CD4-positive, alpha-beta T cell treated with Interferon alpha-2 for 1 hour (primary cell): Measurements from ENCODE around the gene UTS2B.

Source experiments
- DNase-seq, 2 donors: peaks; one replicate each; pipeline ENCODE4 v3.0.0-alpha.2; 2020 to 2022

Gene UTS2B, protein sequence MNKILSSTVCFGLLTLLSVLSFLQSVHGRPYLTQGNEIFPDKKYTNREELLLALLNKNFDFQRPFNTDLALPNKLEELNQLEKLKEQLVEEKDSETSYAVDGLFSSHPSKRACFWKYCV

GRCh38 chr3:191329654-191330529 lies at the start of gene UTS2B:
Gene UTS2B (minus strand): TSS chr3:191330526. CDS start chr3:191282189, 48,337 bp downstream.
- DNase-seq = peak in 1 of 2 donors; percentile 16

DNA sequence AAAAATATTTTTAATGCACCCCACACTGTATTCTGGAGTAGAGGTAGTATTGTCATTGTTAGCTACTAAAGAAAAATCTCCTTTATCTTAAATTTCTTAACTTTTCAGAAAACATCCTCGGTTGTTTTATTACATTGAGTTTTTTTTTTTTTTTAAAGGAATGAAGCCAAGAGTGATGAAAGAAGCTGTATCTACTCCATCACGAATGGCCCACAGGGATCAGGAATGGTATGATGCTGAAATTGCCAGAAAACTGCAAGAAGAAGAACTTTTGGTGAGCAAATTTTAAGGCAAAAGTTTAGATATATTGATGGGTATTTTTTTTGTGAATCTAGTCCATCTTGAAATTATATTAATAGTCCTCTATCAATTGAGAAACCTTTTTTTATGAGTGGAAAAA lies 49.7 kb upstream of the UTS2B start:
- DNase-seq = no peak

- no peak for DNase-seq
Measured at GRCh38 chr3:191379446-191379845, 49.1 kb upstream of the UTS2B start.

GRCh38 chr3:191378142-191378812 lies 48.0 kb upstream of the UTS2B start:
- DNase-seq = no peak

- no peak for DNase-seq
Measured at GRCh38 chr3:191376516-191377141, 46.3 kb upstream of the UTS2B start.

DNA sequence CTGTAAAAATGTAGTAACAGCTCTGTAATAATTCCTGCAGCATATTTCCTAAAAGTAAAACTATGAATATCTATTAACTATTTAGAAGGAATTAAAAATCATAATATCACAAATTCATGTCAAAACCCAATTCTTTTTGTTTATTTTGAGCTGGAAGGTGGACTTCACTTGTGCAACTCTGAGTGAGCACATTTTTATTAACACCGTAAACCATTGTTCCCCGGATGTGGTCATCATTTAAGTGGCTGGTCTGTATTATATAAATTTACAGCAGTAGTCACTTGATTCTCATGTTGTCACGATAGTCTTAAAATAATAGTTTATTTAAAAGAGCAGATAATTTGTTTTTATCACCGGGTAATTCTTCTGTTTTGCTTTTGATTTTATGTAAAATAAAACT lies 43.0 kb upstream of the UTS2B start:
- no peak for DNase-seq

GRCh38 chr3:191372122-191372521 lies 41.8 kb upstream of the UTS2B start:
- no peak for DNase-seq

DNA sequence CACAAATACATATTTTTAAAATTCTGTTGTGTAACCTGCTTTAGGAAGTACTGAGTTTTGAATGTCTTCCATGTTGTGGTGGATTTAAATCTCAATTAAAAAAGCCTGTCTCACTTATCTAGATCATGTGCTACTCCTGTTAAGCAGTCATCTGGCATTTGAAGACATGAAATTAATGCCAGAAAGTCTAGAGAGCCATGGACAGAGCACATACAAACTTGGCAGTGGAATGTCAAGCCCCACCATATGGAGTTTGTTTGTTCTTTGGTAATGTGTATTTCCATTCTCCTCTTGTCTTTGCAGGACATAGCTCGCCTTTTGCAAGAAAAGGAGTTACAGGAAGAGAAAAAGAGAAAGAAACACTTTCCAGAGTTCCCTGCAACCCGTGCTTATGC lies 39.3 kb upstream of the UTS2B start:
- DNase-seq = no peak

DNA sequence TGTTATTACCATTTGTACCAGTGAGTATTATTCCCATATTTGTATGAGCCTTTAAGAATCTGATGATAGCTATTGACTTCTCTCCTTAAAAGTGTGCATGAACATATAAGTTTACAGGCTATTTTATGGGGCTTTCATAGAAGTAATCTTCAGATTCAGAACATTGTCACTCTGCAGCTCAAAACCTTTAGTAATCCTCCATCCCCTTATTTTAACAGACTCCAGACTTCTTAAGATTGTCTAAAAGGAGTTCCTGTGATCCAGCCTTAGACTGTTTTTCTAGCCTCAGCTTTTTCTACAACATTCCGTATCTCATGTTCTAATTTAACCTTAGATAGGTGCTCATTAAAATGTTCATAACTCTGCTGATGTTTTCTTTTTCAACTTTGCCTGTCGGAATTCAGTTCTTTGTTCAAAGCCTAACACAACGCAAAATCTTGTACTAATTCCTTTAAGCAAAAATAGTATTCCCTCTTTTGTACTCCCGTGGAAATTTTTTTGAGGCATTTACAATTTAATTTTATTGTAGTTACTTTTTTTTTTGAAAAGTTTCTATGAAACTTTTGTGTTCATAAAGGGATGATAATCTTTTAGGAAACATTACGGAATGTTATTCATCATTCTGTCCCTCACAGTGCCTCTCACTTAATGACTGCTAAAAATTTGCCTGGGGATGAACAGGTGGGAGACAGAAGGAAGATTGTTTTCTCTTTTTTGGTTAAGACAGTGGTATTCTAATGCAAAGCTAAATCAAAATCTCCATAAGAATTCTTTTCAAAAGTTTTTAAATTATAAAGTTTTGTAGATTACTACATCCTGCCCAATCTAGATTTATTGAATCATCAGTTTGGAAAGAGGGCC lies 38.7 kb upstream of the UTS2B start:
- DNase-seq = no peak

- DNase-seq = no peak
Measured at GRCh38 chr3:191366675-191367074, 36.3 kb upstream of the UTS2B start.

- no peak for DNase-seq
Measured at GRCh38 chr3:191363221-191363620, 32.9 kb upstream of the UTS2B start.

DNA sequence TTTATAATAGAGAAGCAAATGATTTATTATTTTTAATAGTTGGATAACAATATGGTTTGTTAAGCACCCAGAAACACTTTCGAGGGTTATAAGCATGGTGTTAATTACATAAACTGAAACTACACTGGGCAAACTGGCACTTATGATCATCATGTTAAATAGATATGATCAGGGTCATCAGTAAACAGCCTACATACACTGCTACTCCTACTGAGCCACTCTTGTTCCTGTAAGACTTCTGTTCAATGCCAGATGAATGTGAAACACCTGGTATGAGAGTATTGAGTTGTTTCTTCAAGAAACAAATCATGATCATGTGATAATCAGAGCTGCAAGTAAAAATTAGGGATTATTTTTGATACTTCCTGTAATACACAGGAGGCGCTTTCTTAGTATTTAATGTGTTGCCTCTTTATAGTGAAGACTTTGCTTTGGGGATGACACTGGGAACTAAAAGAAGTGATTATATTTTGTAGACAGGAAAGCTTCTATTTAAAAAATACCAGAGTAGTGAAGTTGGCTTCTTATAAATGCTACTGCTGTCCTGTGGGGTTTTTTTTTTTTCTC lies 32.3 kb upstream of the UTS2B start:
- DNase-seq = no peak

DNA sequence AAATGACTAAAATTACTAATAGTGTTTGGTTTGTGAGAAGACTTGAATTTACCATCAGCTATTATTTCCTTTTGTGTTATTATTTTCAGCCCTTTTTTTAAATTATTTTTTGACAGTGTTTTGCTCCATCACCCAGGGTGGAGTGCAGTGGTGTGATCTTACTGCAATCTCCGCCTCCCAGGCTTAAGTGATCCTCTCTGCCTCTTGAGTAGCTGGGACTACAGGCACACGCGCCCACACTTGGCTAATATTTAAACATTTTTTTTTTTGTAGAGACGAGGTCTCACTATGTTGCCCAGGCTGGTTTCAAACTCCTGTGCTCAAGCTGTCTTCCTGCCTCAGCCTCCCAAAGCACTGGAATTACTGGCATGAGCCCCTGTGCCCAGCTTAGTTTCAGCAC lies 31.7 kb upstream of the UTS2B start:
- DNase-seq = no peak

GRCh38 chr3:191361456-191361855 lies 31.1 kb upstream of the UTS2B start:
- no peak for DNase-seq

DNA sequence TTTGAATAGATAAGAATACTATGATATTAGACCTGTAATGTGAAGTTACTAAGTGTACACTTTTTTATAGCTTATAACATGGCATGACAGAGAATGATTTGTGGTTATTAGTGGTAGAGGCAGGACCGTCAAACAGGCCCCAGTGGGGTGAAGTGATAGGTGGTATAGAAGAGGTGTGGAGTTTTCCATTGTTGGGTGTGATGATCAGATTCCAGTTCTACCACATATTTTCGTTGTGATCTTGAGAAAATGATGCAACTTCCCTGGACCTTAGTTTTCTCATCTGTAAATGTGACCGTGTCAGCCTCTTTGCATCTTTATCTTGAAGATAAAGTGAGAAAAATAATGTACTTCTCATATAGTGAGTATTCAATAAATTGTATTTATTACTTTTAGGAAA lies 30.3 kb upstream of the UTS2B start:
- DNase-seq = no peak

DNA sequence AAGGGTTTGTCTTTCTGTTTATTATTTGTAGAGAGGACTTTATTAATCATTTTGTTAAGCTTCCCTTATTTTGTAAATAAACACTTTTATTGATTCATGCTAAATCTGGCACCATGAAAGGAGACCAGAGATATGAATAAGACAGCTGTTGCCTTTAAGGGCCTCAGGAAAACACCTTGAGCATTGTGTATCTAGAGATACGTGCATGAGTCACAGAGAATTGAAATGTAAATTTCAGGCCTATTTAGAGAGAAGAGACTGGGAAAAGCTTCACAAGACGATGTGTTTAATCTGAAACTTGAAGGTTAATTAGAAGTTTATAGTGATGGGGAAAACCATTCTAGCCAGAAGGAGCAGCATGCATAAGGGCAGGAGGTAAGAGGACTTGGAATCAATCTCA lies 28.6 kb upstream of the UTS2B start:
- DNase-seq = no peak

- no peak for DNase-seq
Measured at GRCh38 chr3:191357909-191358308, 27.6 kb upstream of the UTS2B start.

GRCh38 chr3:191356631-191357439 lies 26.5 kb upstream of the UTS2B start:
- no peak for DNase-seq

DNA sequence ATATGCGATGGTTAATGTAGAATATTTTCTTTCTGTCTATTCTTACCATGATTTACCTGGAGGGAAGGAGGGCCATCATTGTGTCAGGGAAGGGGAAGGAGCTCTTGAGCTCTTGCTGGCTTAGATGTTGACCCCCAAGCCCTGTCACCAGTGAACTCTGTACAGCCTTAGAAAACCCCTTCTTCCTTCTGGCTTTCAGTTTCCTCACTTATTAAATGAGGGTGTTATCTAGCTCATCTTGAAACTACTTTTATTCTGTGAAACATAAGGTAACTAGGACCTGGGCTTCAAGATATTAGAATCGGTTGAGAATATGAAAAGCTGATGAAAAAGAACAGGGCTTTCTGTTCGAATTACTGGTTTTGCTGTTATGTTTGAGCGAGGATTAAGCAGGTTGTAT lies 25.1 kb upstream of the UTS2B start:
- no peak for DNase-seq

DNA sequence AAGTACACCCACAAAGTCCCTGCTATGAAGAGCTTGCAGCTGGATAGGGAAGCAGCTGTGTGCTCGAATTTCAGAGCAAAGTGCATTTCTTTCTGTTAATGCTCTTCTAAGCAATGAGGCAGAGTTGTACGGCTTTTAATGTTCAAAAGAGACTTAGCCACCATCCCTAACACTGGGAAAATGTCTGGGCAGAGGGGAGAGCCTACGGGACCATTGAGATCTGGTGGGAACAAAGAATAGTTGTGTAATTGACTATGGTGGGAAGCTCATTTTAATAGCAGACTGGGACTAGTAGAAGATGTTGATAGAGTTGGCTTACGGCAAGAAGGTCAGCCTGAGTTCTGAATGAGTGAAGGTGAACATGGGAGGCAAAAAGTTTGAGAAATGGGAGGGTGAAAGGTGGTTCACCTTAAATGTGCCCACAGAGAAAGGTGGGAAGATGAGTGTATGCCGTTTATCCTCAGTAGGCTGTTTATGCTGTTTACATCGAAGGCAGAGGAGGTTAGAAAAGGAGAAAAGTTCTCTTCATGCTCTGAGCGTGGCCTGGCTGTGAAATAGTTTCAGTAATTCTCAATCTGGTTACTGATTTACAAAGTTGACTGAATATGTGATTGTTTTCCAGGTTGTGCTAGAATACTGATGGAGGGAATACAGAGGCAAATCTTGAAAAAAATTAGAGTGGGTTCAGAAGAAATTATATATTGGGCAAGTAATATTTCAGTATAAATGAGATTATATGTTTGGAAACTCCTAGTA lies 22.9 kb upstream of the UTS2B start:
- no peak for DNase-seq

GRCh38 chr3:191352014-191352413 lies 21.7 kb upstream of the UTS2B start:
- no peak for DNase-seq
